Measurements from ENCODE around the gene TANC1. TPM values are rescaled to one million over a fixed set of nuclear protein-coding genes. Genes with fewer than 3 reads are reported as not detected.

The TANC1 gene
- total and polyA plus RNA-seq, 2 experiments from 2014 or later: 8.2 to 12.1 TPM

DNA sequence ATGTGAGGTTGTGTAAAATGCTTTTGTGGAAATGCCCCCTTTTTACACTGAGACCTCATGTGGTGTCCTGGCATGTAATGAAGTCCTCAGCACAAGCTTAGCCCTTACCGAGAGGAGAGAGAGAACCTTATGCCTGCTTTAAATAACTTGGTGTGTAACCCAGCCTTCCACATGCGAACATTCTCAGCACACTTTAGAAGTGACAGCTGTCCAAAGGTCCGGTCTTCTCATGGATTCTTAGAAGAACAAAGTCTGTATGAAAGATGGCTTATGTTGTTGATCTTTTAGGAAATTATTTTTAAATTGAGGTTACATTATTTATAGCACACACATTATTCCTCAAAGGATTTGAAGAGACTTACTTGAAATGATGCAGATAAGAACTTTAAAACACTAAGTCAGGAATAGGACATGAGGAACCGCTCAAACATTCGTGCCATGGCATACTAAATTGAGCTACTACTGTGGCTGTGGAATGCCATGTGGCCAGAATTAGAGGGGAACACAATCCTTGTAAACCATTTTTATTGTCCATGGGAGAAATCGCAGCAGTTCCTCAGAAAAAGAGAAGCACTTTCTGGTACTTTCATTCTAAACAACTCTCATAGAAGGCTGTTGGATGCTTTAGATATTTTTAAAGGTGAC lies 238.4 kb downstream of the TANC1 start:
- Histone ChIP-seq H3K4me2 (ENCODE audit: unreplicated experiment) (no peak overlapping the region), H3K4me1 (ENCODE audit: insufficient read depth) (peaks cover 16% of the 10 kb centered on the region), H2AFZ (no peak overlapping the region), H3K27me3 (replicated peaks; ENCODE audit: insufficient read depth) (no peaks in the 10 kb centered on the region), H3K79me2 (ENCODE audit: insufficient read depth) (no peaks in the 10 kb centered on the region), H3K4me3 (no peak overlapping the region), H3K9ac (no peak overlapping the region), H3K36me3 (ENCODE audit: low read depth) (no peaks in the 10 kb centered on the region; the same call in 1 of the 2 replicates), H3K9me3 (ENCODE audit: low read depth) (no peaks in the 10 kb centered on the region), H3K27ac (no peak overlapping the region), H3K9me2 (ENCODE audit: insufficient read depth) (no peaks in the 10 kb centered on the region), H3F3A (ENCODE audit: insufficient read depth) (peaks cover 22% of the 10 kb centered on the region), H4K20me1 (ENCODE audit: insufficient read depth) (no peaks in the 10 kb centered on the region)
- DNase-seq: no peak
- in situ Hi-C loops (cut with MboI): no loop called here
- TF ChIP-seq EZH2phosphoT487 (IDR thresholded peaks at IDR 0.05; ENCODE audit: insufficient read depth, low read depth) (no peak), EZH2 (IDR thresholded peaks at IDR 0.05; ENCODE audit: insufficient read depth, poor library complexity, severe bottlenecking) (no peak)
- WGBS, 2 experiments (ENCODE audit: low coverage in 1 of 2, low lambda C conversion rate in 2 of 2, missing lambda C conversion rate in 2 of 2): 84 to 85% methylated on average over 6 of the region's 6 CpGs

DNA sequence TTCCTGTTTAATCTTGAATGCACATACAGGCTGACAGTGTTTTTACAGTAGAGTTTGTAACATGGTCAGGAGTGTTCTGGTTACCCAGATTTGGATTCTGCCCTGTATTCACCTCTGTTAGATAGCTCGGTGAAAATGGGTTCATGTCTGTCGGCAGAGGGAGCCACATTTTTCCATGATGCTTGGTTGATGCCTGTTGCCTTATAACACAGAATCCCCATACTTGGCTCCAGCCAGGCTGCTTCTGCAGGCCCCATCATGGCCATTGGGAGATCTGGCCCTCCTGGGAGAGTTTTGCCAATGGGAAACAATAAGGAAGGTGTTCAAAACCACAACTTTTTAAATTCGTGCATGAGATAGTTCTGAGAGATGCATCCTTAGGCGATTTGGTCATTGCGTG lies 240.0 kb downstream of the TANC1 start:
- in situ Hi-C loops (cut with MboI): no loop called here
- Histone ChIP-seq H3K27ac (no peak overlapping the region), H3K9ac (no peak overlapping the region), H2AFZ (no peak overlapping the region), H3K36me3 (ENCODE audit: low read depth) (no peaks in the 10 kb centered on the region; the same call in 1 of the 2 replicates), H3K4me1 (ENCODE audit: insufficient read depth) (peaks cover 3% of the 10 kb centered on the region), H3K4me2 (ENCODE audit: unreplicated experiment) (no peak overlapping the region), H3K27me3 (replicated peaks; ENCODE audit: insufficient read depth) (no peaks in the 10 kb centered on the region), H3K79me2 (ENCODE audit: insufficient read depth) (no peaks in the 10 kb centered on the region), H3K9me3 (ENCODE audit: low read depth) (no peaks in the 10 kb centered on the region), H3F3A (ENCODE audit: insufficient read depth) (peaks cover 9% of the 10 kb centered on the region), H3K9me2 (ENCODE audit: insufficient read depth) (no peaks in the 10 kb centered on the region), H3K4me3 (no peak overlapping the region), H4K20me1 (ENCODE audit: insufficient read depth) (no peaks in the 10 kb centered on the region)
- TF ChIP-seq EZH2 (IDR thresholded peaks at IDR 0.05; ENCODE audit: insufficient read depth, poor library complexity, severe bottlenecking) (no peak), EZH2phosphoT487 (IDR thresholded peaks at IDR 0.05; ENCODE audit: insufficient read depth, low read depth) (no peak)
- DNase-seq: no peak
- 95 to 96% methylated on average over 5 of the region's 5 CpGs for WGBS, 2 experiments (ENCODE audit: low coverage in 1 of 2, low lambda C conversion rate in 2 of 2, missing lambda C conversion rate in 2 of 2)

DNA sequence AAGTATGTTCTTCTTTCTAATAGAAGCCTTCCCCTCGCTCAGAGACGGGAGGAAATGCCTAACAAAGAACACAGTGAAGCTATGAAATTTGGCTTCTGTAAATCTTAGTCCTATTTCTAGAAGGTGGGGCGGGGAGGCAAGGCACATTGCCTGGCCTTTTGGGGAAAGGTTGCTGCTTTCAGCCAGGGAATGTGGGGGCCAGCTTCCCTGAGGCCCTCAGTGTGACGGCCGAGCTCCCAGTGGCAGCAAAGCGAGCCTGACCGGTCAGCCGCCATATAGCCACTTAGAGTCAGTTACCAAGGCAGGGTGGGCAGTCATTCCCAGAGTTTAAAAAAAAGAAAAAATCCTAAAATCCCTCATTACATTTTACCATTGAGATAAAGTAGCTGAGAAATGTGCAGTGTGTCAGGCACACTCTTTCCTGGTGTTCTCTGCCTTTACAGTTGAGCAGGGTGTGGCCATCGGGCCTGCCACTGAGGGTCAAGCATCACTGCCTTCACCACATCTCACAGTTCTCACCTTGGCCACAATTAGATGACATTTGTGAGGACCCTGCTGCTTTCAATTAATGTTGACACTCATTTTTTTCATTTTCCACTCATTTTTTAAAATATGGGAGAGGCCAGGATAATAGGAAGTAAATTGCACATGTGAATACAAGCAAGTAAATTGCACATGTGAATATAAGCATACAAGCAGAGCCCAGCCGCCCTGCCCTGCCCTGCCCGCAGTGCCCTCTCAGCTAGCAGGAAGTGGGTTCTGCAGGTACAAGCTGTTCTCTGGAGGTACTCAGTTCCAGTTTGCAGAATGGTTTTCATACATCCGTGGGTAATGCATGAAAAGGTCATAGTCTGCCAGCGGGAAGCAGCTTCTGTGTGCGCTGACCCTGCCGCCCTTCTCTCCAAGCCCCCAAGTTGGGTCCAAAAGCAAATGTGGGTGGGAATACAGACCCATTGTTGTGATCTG lies 241.2 kb downstream of the TANC1 start:
- TF ChIP-seq EZH2 (IDR thresholded peaks at IDR 0.05; ENCODE audit: insufficient read depth, poor library complexity, severe bottlenecking) (no peak), EZH2phosphoT487 (IDR thresholded peaks at IDR 0.05; ENCODE audit: insufficient read depth, low read depth) (no peak)
- in situ Hi-C loops (cut with MboI): no loop called here
- no peaks in the 10 kb centered on the region for H4K20me1 ChIP-seq (ENCODE audit: insufficient read depth)
- H3K27me3 ChIP-seq (replicated peaks; ENCODE audit: insufficient read depth): no peaks in the 10 kb centered on the region
- no peaks in the 10 kb centered on the region; the same call in 1 of the 2 replicates for H3K36me3 ChIP-seq (ENCODE audit: low read depth)
- no peak overlapping the region for H2AFZ ChIP-seq
- H3F3A ChIP-seq (ENCODE audit: insufficient read depth): no peaks in the 10 kb centered on the region
- H3K79me2 ChIP-seq (ENCODE audit: insufficient read depth): no peaks in the 10 kb centered on the region
- H3K9ac ChIP-seq: no peak overlapping the region
- no peak overlapping the region for H3K27ac ChIP-seq
- no peaks in the 10 kb centered on the region for H3K4me1 ChIP-seq (ENCODE audit: insufficient read depth)
- 97 to 98% methylated on average over 15 of the region's 15 CpGs for WGBS, 2 experiments (ENCODE audit: low coverage in 1 of 2, low lambda C conversion rate in 2 of 2, missing lambda C conversion rate in 2 of 2)
- no peak for DNase-seq
- no peak overlapping the region for H3K4me2 ChIP-seq (ENCODE audit: unreplicated experiment)
- no peaks in the 10 kb centered on the region for H3K9me3 ChIP-seq (ENCODE audit: low read depth)
- H3K4me3 ChIP-seq: no peak overlapping the region
- H3K9me2 ChIP-seq (ENCODE audit: insufficient read depth): no peaks in the 10 kb centered on the region

DNA sequence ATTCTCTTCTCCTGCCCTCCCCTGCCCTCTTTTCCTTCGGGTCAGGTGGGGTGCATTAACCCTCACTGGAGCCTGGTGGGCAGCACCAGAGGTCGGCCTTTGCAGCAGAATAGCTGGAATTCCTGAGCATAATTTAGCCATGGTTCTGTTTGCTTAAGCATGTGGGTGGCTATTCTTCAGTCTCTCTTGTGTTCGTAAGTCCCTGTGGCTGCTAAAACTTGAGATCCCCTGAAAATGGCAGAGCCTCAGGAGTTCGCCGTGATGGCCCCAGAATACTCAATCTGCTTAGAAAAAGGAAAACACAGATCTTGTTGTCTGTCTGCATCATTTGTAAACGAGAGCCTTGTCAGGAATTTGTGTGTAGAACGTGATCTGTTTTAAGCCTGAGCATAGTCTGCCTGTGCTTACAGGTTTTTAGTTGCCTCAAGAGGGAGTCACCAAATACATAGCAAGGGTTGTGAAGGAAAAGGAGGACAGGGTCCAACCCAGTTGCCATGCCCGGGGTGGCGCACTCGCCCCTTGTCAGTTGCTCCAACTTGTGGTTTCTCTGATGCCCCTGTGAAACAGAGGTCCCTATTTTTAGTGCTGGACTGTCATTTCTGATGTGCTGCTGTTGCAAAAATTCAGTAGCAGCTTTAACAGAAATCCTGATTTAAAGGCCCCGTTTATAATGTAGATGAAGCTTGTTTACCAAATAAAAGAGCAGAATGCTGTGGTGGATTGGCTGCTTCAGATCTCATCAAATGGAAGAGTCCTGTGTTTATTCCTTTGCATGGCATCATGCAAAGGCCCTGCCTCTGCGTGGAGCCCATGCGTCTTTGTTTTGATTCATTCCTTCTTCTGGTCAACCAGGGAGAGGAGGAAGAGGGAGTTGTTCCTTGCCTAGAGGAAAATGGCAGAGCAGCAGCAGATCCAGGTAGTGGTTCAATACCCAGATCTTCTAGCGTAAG lies 243.3 kb downstream of the TANC1 start:
- H3K36me3 ChIP-seq (ENCODE audit: low read depth): no peaks in the 10 kb centered on the region
- no peak overlapping the region for H3K4me2 ChIP-seq (ENCODE audit: unreplicated experiment)
- WGBS, 2 experiments (ENCODE audit: low coverage in 1 of 2, low lambda C conversion rate in 2 of 2, missing lambda C conversion rate in 2 of 2): 79 to 80% methylated on average over 14 of the region's 14 CpGs
- no peaks in the 10 kb centered on the region for H3K9me3 ChIP-seq (ENCODE audit: low read depth)
- TF ChIP-seq EZH2phosphoT487 (IDR thresholded peaks at IDR 0.05; ENCODE audit: insufficient read depth, low read depth): no peak
- TF ChIP-seq EZH2 (IDR thresholded peaks at IDR 0.05; ENCODE audit: insufficient read depth, poor library complexity, severe bottlenecking): no peak
- H3K79me2 ChIP-seq (ENCODE audit: insufficient read depth): no peaks in the 10 kb centered on the region
- no peak for DNase-seq
- H2AFZ ChIP-seq: no peak overlapping the region
- H3K9me2 ChIP-seq (ENCODE audit: insufficient read depth): no peaks in the 10 kb centered on the region
- in situ Hi-C loops (cut with MboI): no loop called here
- no peak overlapping the region for H3K9ac ChIP-seq
- H3K4me3 ChIP-seq: no peak overlapping the region
- H4K20me1 ChIP-seq (ENCODE audit: insufficient read depth): no peaks in the 10 kb centered on the region
- no peaks in the 10 kb centered on the region for H3K27me3 ChIP-seq (replicated peaks; ENCODE audit: insufficient read depth)
- H3K4me1 ChIP-seq (ENCODE audit: insufficient read depth): no peaks in the 10 kb centered on the region
- no peak overlapping the region for H3K27ac ChIP-seq
- H3F3A ChIP-seq (ENCODE audit: insufficient read depth): no peaks in the 10 kb centered on the region

Data from GM23248 (cell line).